Activated naive CD4-positive, alpha-beta T cell treated with anti-CD3 and anti-CD28 coated beads, Interleukin-2, amount 10 ng/mL, durations not matched to agents 7 days and 5 days (primary cell): Measurements from ENCODE around the gene WNK4.

ENCODE experiments used
- CTCF ChIA-PET: fragments of 350-600 bp; sonication (Branson Sonifier 250); formaldehyde crosslinking; loops from one replicate; lab custom pipeline; 2021; ENCODE audit warnings: antibody characterized with exemption; lab: Charles Lee
- DNase-seq: peaks from one replicate; pipeline ENCODE4 v3.0.0-alpha.2; 2020
- H3K27ac Mint-ChIP-seq: one replicate; pipeline ENCODE4 v1.8.0; 2021; ENCODE audit warnings: mild to moderate bottlenecking, moderate library complexity, mixed read lengths
- H3K27me3 Mint-ChIP-seq: one replicate; pipeline ENCODE4 v1.8.0; 2021; ENCODE audit warnings: mild to moderate bottlenecking, mixed read lengths
- H3K36me3 Mint-ChIP-seq: one replicate; pipeline ENCODE4 v1.8.0; 2021; ENCODE audit warnings: mixed read lengths
- H3K4me1 Mint-ChIP-seq: one replicate; pipeline ENCODE4 v1.8.0; 2021; ENCODE audit warnings: mixed read lengths
- H3K4me3 Mint-ChIP-seq: one replicate; pipeline ENCODE4 v1.8.0; 2021; ENCODE audit warnings: mild to moderate bottlenecking, moderate library complexity, mixed read lengths
- H3K9me3 Mint-ChIP-seq: one replicate; pipeline ENCODE4 v1.8.0; 2021; ENCODE audit warnings: mixed read lengths

Gene WNK4

GRCh38 chr17:42779304-42779935 is 990 bp upstream of the WNK4 start:
- Mint-ChIP-seq H3K9me3 (no peaks in the 10 kb centered on the region), H3K4me1 (peaks cover 28% of the 10 kb centered on the region), H3K36me3 (peaks cover 37% of the 10 kb centered on the region), H3K27me3 (peaks cover 54% of the 10 kb centered on the region), H3K4me3 (no peak overlapping the region), H3K27ac (no peak overlapping the region)
- no peak for DNase-seq
- CTCF ChIA-PET: no interaction called here

GRCh38 chr17:42780851-42781638 is 635 bp downstream of the WNK4 start:
- Mint-ChIP-seq H3K27me3 (peaks cover 70% of the 10 kb centered on the region), H3K4me3 (no peak overlapping the region), H3K4me1 (peaks cover 29% of the 10 kb centered on the region), H3K9me3 (no peaks in the 10 kb centered on the region), H3K27ac (no peak overlapping the region), H3K36me3 (peaks cover 24% of the 10 kb centered on the region)
- DNase-seq: no peak
- CTCF ChIA-PET: interaction anchor here (1.0 kb wide), 1 partner anchor 39 kb away, joined by 3 read pairs; no protein-coding TSS in a partner anchor

- peaks cover 22% of the 10 kb centered on the region for H3K36me3 Mint-ChIP-seq
- no peak overlapping the region for H3K4me3 Mint-ChIP-seq
- peaks cover 29% of the 10 kb centered on the region for H3K4me1 Mint-ChIP-seq
- no peak overlapping the region for H3K27ac Mint-ChIP-seq
- CTCF ChIA-PET: no interaction called here
- no peak for DNase-seq
- H3K27me3 Mint-ChIP-seq: peaks cover 77% of the 10 kb centered on the region
- no peaks in the 10 kb centered on the region for H3K9me3 Mint-ChIP-seq
Observed at GRCh38 chr17:42781639-42782165, 1.3 kb downstream of the WNK4 start.

GRCh38 chr17:42782166-42783061 is 2.0 kb downstream of the WNK4 start:
- CTCF ChIA-PET: no interaction called here

GRCh38 chr17:42783062-42783790 is 2.8 kb downstream of the WNK4 start:
- no peak overlapping the region for H3K4me3 Mint-ChIP-seq
- H3K9me3 Mint-ChIP-seq: no peaks in the 10 kb centered on the region
- no peak for DNase-seq
- peaks cover 26% of the 10 kb centered on the region for H3K4me1 Mint-ChIP-seq
- H3K27ac Mint-ChIP-seq: no peak overlapping the region
- CTCF ChIA-PET: interaction anchor here (0.6 kb wide), 1 partner anchor 20 kb away, joined by 3 read pairs; no protein-coding TSS in a partner anchor
- H3K36me3 Mint-ChIP-seq: peaks cover 13% of the 10 kb centered on the region
- peaks cover 92% of the 10 kb centered on the region for H3K27me3 Mint-ChIP-seq

More at GRCh38 chr17:42782166-42783061, 2.0 kb downstream of the WNK4 start:
- Mint-ChIP-seq H3K36me3 (peaks cover 19% of the 10 kb centered on the region), H3K9me3 (no peaks in the 10 kb centered on the region), H3K27ac (no peak overlapping the region), H3K27me3 (peaks cover 84% of the 10 kb centered on the region), H3K4me3 (no peak overlapping the region), H3K4me1 (peaks cover 29% of the 10 kb centered on the region)
- no peak for DNase-seq

GRCh38 chr17:42783791-42784138 is 3.4 kb downstream of the WNK4 start:
- H3K4me3 Mint-ChIP-seq: no peak overlapping the region
- H3K27ac Mint-ChIP-seq: no peak overlapping the region
- peaks cover 97% of the 10 kb centered on the region for H3K27me3 Mint-ChIP-seq
- H3K4me1 Mint-ChIP-seq: peaks cover 26% of the 10 kb centered on the region
- DNase-seq: no peak
- H3K9me3 Mint-ChIP-seq: no peaks in the 10 kb centered on the region
- H3K36me3 Mint-ChIP-seq: peaks cover 11% of the 10 kb centered on the region
- CTCF ChIA-PET: interaction anchor here (0.6 kb wide), 1 partner anchor 20 kb away, joined by 3 read pairs; no protein-coding TSS in a partner anchor

- Mint-ChIP-seq H3K27ac (no peak overlapping the region), H3K36me3 (peaks cover 4% of the 10 kb centered on the region), H3K4me1 (peaks cover 24% of the 10 kb centered on the region), H3K9me3 (no peaks in the 10 kb centered on the region), H3K27me3 (peaks cover 94% of the 10 kb centered on the region), H3K4me3 (no peak overlapping the region)
- no peak for DNase-seq
- CTCF ChIA-PET: interaction anchor here (2.4 kb wide), 1 partner anchor 21 kb away, joined by 7 read pairs; no protein-coding TSS in a partner anchor
Observed at GRCh38 chr17:42784409-42784808, 4.0 kb downstream of the WNK4 start.

- H3K9me3 Mint-ChIP-seq: no peaks in the 10 kb centered on the region
- H3K4me3 Mint-ChIP-seq: no peak overlapping the region
Observed at GRCh38 chr17:42784811-42785592, 4.6 kb downstream of the WNK4 start.

GRCh38 chr17:42787266-42787665 is 6.9 kb downstream of the WNK4 start:
- CTCF ChIA-PET: no interaction called here
- peaks cover 75% of the 10 kb centered on the region for H3K27me3 Mint-ChIP-seq
- H3K9me3 Mint-ChIP-seq: no peaks in the 10 kb centered on the region
- no peak overlapping the region for H3K27ac Mint-ChIP-seq
- H3K4me3 Mint-ChIP-seq: no peak overlapping the region
- H3K4me1 Mint-ChIP-seq: peaks cover 20% of the 10 kb centered on the region
- DNase-seq: no peak
- H3K36me3 Mint-ChIP-seq: no peaks in the 10 kb centered on the region

More at GRCh38 chr17:42784811-42785592, 4.6 kb downstream of the WNK4 start:
- H3K27me3 Mint-ChIP-seq: peaks cover 88% of the 10 kb centered on the region
- CTCF ChIA-PET: interaction anchor here (0.6 to 2.4 kb wide), 2 partner anchors 21 to 1873 kb away, joined by 3 to 7 read pairs; no protein-coding TSS in a partner anchor
- no peaks in the 10 kb centered on the region for H3K36me3 Mint-ChIP-seq
- no peak for DNase-seq
- peaks cover 20% of the 10 kb centered on the region for H3K4me1 Mint-ChIP-seq
- no peak overlapping the region for H3K27ac Mint-ChIP-seq

GRCh38 chr17:42791948-42792347 is 11.5 kb downstream of the WNK4 start:
- Mint-ChIP-seq H3K4me1 (peaks cover 9% of the 10 kb centered on the region), H3K27me3 (peaks cover 28% of the 10 kb centered on the region), H3K4me3 (no peak overlapping the region), H3K9me3 (no peaks in the 10 kb centered on the region), H3K36me3 (peaks cover 8% of the 10 kb centered on the region), H3K27ac (no peak overlapping the region)
- no peak for DNase-seq
- CTCF ChIA-PET: interaction anchor here (0.9 kb wide), 1 partner anchor 111 kb away, joined by 3 read pairs; no protein-coding TSS in a partner anchor

- H3K27me3 Mint-ChIP-seq: peaks cover 22% of the 10 kb centered on the region
- CTCF ChIA-PET: interaction anchor here (0.9 kb wide), 1 partner anchor 112 kb away, joined by 3 read pairs; no protein-coding TSS in a partner anchor
- peaks cover 15% of the 10 kb centered on the region for H3K4me1 Mint-ChIP-seq
- no peak overlapping the region for H3K27ac Mint-ChIP-seq
- no peak overlapping the region for H3K4me3 Mint-ChIP-seq
- no peak for DNase-seq
- H3K36me3 Mint-ChIP-seq: peaks cover 8% of the 10 kb centered on the region
- no peaks in the 10 kb centered on the region for H3K9me3 Mint-ChIP-seq
Observed at GRCh38 chr17:42792545-42792944, 12.1 kb downstream of the WNK4 start.

GRCh38 chr17:42795061-42795460 is 14.7 kb downstream of the WNK4 start:
- peaks cover 8% of the 10 kb centered on the region for H3K36me3 Mint-ChIP-seq
- H3K4me1 Mint-ChIP-seq: peaks cover 27% of the 10 kb centered on the region
- no peak overlapping the region for H3K27ac Mint-ChIP-seq
- CTCF ChIA-PET: interaction anchor here (1.1 kb wide), 1 partner anchor 32 kb away, joined by 3 read pairs; no protein-coding TSS in a partner anchor
- no peak for DNase-seq
- H3K27me3 Mint-ChIP-seq: peaks cover 18% of the 10 kb centered on the region
- H3K4me3 Mint-ChIP-seq: no peak overlapping the region
- H3K9me3 Mint-ChIP-seq: no peaks in the 10 kb centered on the region
